Measurements from ENCODE around the gene PLCB1. TPM values are rescaled to one million over a fixed set of nuclear protein-coding genes. Genes with fewer than 3 reads are reported as not detected.
A peak's percentile ranks its signal among the peaks of the same experiment; 100 is the strongest.
"Not testable (repeated sequence)": the region's sequence is repeated elsewhere in the genome, so short reads cannot be mapped to it uniquely, and the experiment has no call there.

Gene PLCB1
- polyA plus RNA-seq, 3 donors: 36.5 to 51.1 (median 46.4) TPM

DNA sequence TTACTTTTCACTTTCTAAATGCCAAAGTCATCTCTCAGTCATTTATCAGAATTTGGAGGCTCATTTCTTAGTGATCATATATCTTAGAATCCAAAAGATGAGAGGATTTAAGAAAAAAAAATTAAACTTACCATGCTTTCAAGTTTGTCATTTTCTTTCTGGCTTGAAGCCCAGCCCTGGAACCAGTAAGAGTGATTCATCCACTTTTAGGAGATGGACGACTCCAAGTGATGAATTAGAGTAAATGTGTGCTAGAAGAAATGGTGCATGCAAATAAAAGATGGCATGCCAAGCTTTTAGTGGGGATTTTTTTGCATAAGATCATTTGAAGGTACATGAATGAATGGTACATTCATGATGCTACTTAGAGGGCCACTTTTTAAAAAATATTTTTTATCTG, 20.1 kb downstream of the PLCB1 start:
- no peak for DNase-seq (ENCODE audit: extremely low read depth in 1 of 11, low read depth in 9 of 11, low spot score in 4 of 11)

DNA sequence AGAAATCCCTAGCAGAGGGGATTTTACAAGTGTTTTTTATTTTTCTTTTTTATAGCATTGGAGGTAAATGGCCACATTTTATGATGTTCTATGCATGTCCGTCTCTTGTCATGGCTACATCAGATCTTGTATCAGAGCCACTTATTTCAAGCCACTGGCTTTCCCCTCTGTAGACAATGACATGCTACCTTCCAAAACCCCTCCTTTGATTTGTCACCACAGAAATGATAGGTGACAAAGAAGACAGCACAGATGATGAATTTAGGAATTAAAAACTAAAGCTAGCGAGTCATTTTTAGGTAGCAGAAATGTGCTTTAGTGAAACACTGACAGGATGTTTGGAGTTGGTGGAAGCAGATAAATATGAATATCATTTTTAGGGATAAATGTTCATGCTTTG, 20.8 kb downstream of the PLCB1 start:
- no peak for DNase-seq (ENCODE audit: extremely low read depth in 1 of 11, low read depth in 9 of 11, low spot score in 4 of 11)

DNA sequence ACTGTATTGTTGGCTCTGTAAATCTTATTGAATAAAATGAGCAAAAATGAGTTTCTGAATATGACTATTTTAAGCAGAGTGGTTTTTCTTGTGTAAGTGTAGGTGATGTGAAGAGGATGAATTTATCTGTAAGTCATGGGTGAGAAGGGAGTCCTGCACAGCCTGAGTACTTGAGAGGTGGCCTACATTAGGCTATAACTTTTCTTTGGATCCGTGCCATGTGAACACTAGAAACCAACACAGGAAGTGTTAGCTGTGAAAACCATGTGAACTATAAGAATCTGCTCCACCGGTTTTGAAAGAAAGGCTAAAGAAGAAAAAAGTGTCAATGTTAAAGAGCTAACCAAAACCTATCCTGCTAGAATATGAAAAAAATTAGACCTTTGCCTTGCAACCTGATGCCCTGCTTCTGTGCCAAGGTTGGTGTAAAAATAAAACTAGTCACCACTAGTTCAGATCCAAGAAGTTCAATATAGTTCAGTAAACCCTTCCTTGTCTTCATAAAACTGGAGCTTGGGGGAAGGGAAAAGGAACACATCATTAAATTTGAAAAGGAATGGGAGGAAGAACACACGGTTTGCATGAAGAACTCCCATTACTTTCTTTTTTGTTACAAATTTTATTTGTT, 21.3 kb downstream of the PLCB1 start:
- peak in 6 of 11 donors; percentile 7 to 32 (median 26) for DNase-seq (ENCODE audit: extremely low read depth in 1 of 11, low read depth in 9 of 11, low spot score in 4 of 11)

DNA sequence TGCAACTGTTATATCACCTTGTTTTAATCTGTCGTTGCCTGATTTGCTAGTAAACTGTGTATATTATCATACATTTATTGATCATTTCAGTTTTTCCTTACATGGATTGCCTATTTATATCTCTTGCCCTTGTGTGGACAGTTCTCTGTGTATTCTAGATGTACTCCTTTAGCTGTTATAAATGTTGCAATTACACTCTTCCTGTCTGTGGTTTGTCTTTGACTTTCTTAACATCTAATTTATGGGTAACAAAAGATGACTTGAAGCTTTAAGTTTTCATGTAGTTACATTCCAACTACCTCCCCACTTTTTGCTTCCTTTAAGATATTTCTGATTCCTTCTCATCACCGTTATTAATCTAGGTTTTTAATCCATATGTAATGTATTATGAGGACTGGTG, 22.6 kb downstream of the PLCB1 start:
- no peak for DNase-seq (ENCODE audit: extremely low read depth in 1 of 11, low read depth in 9 of 11, low spot score in 4 of 11)

DNA sequence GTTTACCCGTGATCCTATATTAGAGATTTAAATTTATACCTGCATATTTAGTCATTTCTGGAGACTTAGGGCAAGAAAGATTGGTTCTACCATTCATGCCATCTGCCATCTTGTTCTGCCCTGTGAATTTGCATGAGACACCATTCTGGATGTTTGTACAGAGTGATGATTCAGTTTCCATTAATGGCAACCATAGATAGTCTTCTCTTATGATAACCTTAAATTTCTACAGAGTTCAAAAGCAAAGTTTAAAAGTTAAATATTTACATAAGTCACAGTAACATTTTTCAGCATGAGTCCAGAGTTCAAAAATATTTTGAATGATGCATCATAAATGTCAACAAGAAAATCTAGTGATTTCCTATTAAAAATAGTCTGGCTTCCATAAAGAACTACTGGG, 23.2 kb downstream of the PLCB1 start:
- no peak for DNase-seq (ENCODE audit: extremely low read depth in 1 of 11, low read depth in 9 of 11, low spot score in 4 of 11)

DNA sequence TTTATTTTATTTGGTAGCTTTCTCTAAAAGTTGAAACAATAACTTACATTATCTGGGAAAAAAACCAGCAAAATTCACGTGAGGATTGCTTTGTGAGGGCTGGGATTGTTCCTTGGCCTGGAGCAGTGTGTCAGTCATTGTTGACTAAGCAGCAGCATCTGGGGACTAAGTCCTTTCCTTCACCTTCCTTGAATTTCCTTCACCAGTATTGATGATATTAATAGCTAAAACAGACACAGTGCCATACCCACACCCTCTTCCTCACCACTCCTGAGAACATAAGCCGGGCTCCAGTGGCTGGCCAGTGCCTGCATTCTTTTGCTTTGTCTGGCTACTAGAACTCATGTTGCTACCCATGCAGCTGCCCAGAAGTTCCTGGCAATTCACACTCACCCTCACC, 23.7 kb downstream of the PLCB1 start:
- DNase-seq (ENCODE audit: extremely low read depth in 1 of 11, low read depth in 9 of 11, low spot score in 4 of 11): no peak

DNA sequence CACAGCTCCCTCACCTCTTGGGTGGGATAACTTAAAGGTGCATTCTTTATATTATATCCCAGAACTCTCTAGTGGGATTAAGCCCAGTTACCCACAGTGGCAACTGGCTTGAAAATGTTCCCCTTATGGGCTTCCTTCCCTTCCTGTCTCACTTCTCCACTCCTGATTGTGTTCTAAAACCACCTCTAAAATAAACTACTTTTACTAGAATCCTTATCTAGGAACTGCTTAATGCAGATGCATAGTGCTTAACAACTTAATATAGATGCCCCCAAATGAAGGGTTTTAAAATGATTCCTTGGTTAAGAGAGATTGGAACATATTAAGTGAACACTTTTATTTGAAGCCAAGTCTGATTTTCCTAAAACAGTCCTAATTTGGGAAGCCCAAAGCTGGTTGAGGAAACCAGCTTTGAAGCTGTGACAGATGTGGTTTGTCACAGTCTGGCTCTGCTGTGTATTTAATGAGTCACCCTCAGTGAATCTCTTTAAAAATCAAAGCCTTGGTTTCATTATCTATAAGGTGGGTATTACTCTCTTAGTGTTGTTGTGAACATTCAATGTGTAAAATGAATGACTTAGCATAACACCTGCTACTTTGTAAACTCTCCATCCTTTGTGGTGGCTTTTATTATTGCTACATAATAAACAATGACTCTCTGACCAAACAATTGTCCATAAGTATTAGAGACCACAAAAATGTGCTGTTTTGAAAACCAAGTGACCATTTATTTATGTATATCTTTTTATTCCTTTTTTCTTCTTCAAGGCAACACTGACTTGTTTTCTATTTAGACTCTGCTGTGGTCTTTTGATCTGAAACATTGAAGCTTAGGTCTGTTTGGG, 24.4 kb downstream of the PLCB1 start:
- peak in 1 of 11 donors; percentile 9 for DNase-seq (ENCODE audit: extremely low read depth in 1 of 11, low read depth in 9 of 11, low spot score in 4 of 11)

DNA sequence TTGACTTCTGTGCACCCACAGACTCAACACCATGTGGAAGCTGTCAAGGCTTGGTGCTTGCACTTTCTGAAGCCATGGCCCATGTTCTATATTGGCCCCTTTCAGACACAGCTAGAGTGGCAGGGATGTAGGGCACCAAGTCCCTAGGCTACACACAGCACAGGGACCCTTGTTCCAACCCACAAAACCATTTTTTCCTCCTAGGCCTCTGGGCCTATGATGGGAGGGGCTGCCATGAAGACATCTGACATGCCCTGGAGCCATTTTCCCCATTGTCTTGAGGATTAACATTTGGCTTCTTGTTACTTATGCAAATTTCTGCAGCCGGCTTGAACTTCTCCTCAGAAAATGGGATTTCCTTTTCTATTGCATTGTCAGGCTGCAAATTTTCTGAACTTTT, 27.2 kb downstream of the PLCB1 start:
- not testable (repeated sequence) for DNase-seq (ENCODE audit: extremely low read depth in 1 of 11, low read depth in 9 of 11, low spot score in 4 of 11)

DNA sequence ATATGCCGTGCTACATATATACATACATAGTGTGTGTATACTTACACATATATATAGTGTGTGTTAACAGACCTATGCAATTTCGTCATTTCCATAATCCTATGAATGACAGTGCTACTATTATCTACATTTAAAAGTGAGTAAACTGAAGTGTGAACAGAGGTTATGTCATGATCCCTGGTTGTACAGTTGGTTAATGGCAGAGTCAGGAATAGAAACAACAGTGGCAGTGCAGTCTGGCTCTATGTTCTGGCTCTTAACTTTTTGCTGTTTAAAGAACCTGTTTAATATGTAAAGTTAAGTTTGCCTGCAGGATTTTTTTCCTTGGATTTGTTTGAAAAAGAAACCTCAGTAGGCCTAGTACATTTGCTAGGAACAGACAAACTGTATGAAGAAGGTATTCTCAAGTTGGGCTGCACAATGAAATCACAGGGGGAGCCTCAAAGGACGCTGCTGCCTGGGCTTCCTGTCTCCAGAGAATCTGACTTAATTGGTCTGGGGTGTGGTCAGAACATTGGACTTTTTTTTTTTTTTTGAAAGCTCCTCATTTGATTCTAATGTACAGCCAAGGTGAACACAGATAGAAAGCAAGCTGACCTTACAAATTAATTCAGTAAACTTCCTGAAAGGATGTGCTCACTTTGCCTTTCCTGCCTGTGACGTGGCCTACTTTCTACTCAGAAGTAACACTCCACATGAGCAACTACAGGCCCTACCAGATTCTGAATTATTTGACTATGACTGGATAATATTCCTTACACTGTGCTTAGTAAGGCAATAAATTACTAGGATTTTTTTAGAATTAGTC, 29.4 kb downstream of the PLCB1 start:
- no peak for DNase-seq (ENCODE audit: extremely low read depth in 1 of 11, low read depth in 9 of 11, low spot score in 4 of 11)

DNA sequence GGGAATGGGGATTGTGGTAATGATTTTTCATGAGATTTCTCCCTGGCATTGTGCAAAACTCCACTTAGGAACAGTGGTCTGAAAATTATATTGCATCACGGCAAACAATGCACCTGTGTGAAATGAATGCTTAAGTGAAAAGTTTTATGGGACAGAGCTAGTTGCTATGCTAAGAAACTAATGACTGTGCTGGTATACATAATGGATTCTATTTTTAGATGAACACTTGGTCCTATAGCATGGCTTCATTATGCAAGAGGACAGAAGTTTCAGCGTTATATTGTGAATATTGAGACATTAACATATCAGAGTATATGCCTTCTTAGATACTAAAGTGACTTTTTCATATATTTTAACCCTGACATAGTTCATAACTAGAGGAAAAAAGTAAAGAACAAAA, 30.5 kb downstream of the PLCB1 start:
- DNase-seq (ENCODE audit: extremely low read depth in 1 of 11, low read depth in 9 of 11, low spot score in 4 of 11): no peak

DNA sequence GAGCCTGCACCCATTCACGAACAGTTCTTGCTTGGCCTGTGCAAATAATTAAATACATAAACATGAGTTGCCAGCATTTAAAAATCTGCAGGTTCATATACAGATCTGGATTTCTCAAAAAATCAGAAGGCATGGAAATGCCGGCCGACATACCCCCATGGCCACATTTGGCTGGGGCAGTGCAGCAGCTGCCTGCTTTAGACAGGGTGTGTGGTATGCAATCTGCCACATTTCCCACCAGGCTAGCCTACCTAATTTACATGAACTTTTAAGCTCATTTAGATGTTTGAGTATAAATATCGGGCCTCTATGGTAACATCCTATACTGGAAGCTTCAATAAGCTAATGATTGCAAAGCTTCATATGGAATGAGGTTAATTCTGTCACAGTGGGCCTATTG, 31.5 kb downstream of the PLCB1 start:
- no peak for DNase-seq (ENCODE audit: extremely low read depth in 1 of 11, low read depth in 9 of 11, low spot score in 4 of 11)

DNA sequence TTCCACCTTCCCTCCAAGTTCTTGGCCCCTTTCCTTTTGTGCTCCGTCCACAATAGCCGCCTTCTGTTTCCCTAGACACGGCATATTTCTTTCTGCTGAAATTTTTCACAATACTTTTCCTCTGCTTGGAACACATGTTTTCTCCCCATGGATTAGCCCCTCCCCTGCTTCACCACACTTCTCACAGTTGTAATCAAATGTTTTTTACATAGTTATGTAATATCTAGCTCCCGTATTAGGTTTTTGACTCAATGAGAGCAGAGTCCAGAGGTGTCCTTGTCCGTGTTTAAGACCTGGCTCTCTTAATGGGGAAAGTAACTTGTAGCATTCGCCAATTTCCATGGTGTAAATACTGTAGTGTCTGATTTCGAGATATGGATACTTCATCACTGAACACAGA, 34.7 kb downstream of the PLCB1 start:
- no peak for DNase-seq (ENCODE audit: extremely low read depth in 1 of 11, low read depth in 9 of 11, low spot score in 4 of 11)

DNA sequence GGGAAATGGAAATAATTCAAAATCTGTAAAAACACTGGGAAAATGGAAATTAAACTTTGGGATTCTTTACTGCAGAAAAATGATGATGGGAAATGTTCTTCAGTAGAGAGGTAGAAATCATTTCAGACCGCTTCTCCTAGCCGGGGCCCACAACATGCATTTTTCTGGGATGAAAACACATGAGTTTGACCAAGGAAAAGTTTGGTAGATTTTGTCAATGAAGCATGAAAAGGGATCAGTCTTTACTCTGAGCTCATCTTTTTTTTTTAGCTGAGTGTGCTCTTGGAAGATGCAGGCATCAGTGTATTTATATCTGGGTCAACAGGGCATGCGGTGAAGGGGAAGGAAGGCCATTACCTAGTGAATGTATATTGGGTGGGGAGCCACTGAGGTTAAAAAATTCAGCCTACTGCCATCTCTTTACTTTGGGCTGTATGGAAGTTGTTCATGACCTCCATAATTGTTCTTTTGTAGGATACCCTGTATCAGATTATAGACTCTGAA, 36.8 kb downstream of the PLCB1 start:
- DNase-seq (ENCODE audit: extremely low read depth in 1 of 11, low read depth in 9 of 11, low spot score in 4 of 11): no peak

DNA sequence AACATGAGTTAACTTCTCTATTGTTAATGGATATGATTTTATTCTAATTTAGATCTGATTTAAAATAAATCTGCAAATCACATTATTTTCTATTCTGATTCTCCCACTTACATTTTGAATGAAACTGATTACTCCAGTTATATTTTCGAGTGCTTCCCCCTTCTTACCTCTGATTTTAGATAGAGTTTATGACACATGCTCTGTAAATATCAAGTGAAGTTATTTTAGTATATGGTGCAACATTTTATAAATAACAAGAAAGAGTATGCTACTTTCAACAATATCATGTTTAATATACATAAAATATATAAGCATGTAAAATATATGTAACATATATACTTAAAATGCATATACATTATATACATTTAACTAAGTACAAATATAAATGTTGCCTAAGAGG, 38.9 kb downstream of the PLCB1 start:
- no peak for DNase-seq (ENCODE audit: extremely low read depth in 1 of 11, low read depth in 9 of 11, low spot score in 4 of 11)

DNA sequence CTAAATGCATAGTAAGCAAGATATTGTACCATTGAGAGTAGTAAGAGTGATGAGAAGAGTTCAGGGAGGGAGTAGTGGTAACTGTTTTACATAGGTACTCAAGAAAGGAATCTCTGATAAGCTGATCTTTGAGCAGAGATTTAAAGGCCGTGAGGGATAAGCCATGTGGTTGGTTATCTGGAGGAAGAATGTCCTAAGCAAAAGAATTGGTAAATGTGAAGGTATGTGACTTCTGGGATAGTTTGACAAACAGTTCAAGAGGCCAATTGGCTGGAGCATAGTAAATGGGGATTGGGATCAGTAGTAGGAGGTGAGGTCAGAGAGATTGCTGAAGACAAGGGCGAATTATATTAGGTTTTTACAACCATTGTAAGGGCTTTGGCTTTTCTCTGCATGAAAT, 40.1 kb downstream of the PLCB1 start:
- no peak for DNase-seq (ENCODE audit: extremely low read depth in 1 of 11, low read depth in 9 of 11, low spot score in 4 of 11)

DNA sequence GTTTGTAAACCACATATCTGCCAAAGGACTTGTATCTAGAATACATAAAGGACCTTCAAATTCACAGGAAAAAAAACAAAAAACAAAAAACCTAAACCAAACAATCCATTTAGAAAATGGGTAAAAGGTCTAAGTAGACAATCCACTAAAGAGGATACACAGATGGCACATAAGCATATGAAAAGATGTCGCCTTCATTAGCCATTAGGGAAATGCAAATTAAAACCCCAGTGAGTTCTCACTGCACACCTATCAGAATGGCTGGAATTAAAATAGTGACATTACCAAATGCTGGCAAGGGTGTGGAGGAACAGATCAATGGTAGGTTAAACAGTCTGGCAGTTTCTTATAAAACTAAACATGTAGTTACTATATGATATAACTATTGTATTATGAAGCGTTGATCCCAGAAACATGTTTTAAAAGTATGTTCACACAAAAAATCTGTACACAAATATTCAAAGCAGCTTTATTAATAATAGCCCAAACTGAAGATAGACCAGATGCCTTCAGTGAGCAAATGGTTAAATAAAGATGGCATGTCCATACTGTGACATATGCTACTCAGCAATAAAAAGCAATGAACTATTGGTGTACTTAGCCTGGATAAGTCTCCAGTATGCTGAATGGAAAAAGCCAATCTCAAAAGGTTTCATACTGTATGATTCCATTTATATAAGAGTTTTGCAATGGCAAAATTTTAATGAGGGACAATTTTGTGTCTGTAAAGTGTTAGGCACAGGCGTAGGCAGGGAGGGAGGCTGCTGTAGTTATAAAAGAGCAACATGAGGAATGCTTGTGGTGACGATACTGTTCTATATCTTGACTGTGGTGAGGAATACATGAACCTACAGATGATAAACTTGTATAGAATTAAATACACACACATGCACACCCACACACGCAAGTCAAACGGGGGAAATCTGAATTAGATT, 43.9 kb downstream of the PLCB1 start:
- no peak for DNase-seq (ENCODE audit: extremely low read depth in 1 of 11, low read depth in 9 of 11, low spot score in 4 of 11)

DNA sequence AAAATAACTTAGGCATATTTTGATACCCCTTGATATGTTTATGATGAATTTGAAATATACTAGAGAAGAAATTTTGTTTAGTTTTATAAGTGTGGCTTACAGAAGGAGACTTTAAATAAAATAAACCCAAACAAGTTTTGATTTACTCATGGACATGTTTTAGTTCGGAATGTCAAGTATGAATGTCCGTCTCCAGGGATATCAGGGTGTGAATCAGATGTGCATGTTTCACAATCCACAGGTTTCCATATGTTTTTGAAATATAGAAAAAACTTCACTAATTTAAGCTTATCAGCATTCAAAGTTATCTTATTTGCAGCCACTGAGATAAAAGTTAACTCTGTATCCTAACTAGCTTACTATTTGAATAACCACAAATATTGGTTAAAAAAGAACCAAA, 51.5 kb downstream of the PLCB1 start:
- DNase-seq (ENCODE audit: extremely low read depth in 1 of 11, low read depth in 9 of 11, low spot score in 4 of 11): no peak

DNA sequence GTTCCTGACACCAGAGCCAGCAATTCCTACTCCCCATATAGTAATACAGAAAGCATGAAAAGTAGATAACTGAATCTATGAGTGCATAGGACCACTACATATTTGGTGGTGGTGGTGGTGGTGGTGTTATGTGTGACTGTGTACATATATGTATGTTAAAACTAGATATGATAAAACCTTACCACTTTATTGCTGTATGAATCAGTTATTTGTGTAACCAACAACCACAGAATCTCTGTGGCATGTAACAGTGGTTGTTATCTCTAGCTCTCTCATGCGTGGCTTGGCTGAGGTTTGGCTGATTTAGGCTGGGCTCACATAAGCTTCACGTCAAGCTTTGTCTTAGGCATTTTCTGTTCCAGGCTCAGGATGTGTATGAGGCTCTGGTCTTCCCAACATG, 55.7 kb downstream of the PLCB1 start:
- no peak for DNase-seq (ENCODE audit: extremely low read depth in 1 of 11, low read depth in 9 of 11, low spot score in 4 of 11)

Data from renal cortex interstitium (tissue), 11 donors.